GM23338 (cell line): ENCODE measurements around the gene EGFR. TPM values are rescaled to one million over a fixed set of nuclear protein-coding genes. Genes with fewer than 3 reads are reported as not detected.

Experiments
- CREB1 ChIP-seq: fragments of 250-450 bp; sonication (Bioruptor Pico); IDR thresholded peaks from 2 replicates; pipeline ENCODE4 v1.5.0; 2020; ENCODE audit warnings: low read depth, mild to moderate bottlenecking, moderate library complexity
- EZH2 ChIP-seq: fragments of 200-600 bp; sonication (generic); IDR thresholded peaks from one replicate; pipeline ENCODE4 v1.8.0; 2017; ENCODE audit warnings: antibody characterized with exemption, mild to moderate bottlenecking, low read depth; ENCODE audit not compliant: unreplicated experiment
- JUNB ChIP-seq: IDR thresholded peaks from one replicate; pipeline ENCODE4 v1.6.1; 2016; ENCODE audit warnings: antibody characterized with exemption; ENCODE audit not compliant: unreplicated experiment
- REST ChIP-seq: IDR thresholded peaks from one replicate; pipeline ENCODE4 v1.6.1; 2018; ENCODE audit warnings: antibody characterized with exemption; ENCODE audit not compliant: unreplicated experiment
- STAT1 ChIP-seq: IDR thresholded peaks from one replicate; pipeline ENCODE4 v1.6.1; 2016; ENCODE audit warnings: antibody characterized with exemption; ENCODE audit not compliant: unreplicated experiment
- ZNF114 ChIP-seq: fragments of 250-450 bp; sonication (Bioruptor Pico); IDR thresholded peaks from 2 replicates; pipeline ENCODE4 v1.5.0; 2020; ENCODE audit warnings: mild to moderate bottlenecking, moderate library complexity
- ZNF462 ChIP-seq: fragments of 250-450 bp; sonication (Bioruptor Pico); IDR thresholded peaks from 2 replicates; pipeline ENCODE4 v1.5.0; 2020; ENCODE audit warnings: mild to moderate bottlenecking, moderate library complexity
- polyA plus RNA-seq: library from polyadenylated mRNA; unstranded; fragments of >200 nt; fragmentation: Nextera tagmentation; extraction: Ambion mirVana; gene quantifications from 2 replicates; pipeline ENCODE4 v1.2.1, GENCODE V29; 2016
- total RNA-seq: library from RNA; depleted of rRNA; stranded (reverse); fragments of >200 nt; shearing (Covaris generic); gene quantifications from 2 replicates; pipeline ENCODE4 v1.2.3, GENCODE V29; 2014

EGFR gene
- total and polyA plus RNA-seq, 2 experiments from 2014 or later = 1.5 to 4.5 TPM

GRCh38 chr7:55234408-55234807 is 215.6 kb downstream of the EGFR start (continued):
- TF ChIP-seq REST = no peak
- no peak for TF ChIP-seq ZNF462 (CRISPR knock-in tag)
- TF ChIP-seq ZNF114 (CRISPR knock-in tag) = no peak
- TF ChIP-seq EZH2 = no peak
- no peak for TF ChIP-seq JUNB
- TF ChIP-seq STAT1 = no peak
- no peak for TF ChIP-seq CREB1
